ENCODE measurements around the gene KIF19.

The KIF19 gene

GRCh38 chr17:74353446-74354060 lies 27.5 kb downstream of the KIF19 start:
- peak overlapping the region; percentile 73 for H3K14ac ChIP-seq (ENCODE audit: low read length)
- no peaks in the 10 kb centered on the region for H3K79me1 ChIP-seq (ENCODE audit: low read depth, low read length)
- no peaks in the 10 kb centered on the region for H3K9me3 ChIP-seq (replicated peaks in 1 of 2; ENCODE audit: control insufficient read depth in 2 of 2, insufficient read depth in 1 of 2, low read depth in 1 of 2, low read length in 2 of 2)
- H2BK12ac ChIP-seq (ENCODE audit: low read length) = no peak overlapping the region
- peaks cover 1 to 4% of the 10 kb centered on the region in 2 donors for H3K36me3 ChIP-seq (replicated peaks in 1 of 2; ENCODE audit: control insufficient read depth in 2 of 2, insufficient read depth in 2 of 2, low read length in 2 of 2)
- no peak overlapping the region for H3K23ac ChIP-seq (ENCODE audit: low read depth, low read length, poor library complexity)
- H2BK5ac ChIP-seq (ENCODE audit: low read length) = no peak overlapping the region
- H3K4me3 ChIP-seq (ENCODE audit: low read length in 2 of 2) = no peak overlapping the region
- DNase-seq (ENCODE audit: low spot score) = no peak
- H2BK120ac ChIP-seq (ENCODE audit: low read depth, low read length) = no peak overlapping the region
- no peak overlapping the region for H4K91ac ChIP-seq (ENCODE audit: low read depth, low read length, poor library complexity)
- WGBS, 2 donors (ENCODE audit: extremely low coverage in 2 of 2, insufficient read length in 2 of 2, insufficient replicate concordance in 1 of 2) = no CpG with 5 or more reads among the region's 10 CpGs
- H4K8ac ChIP-seq (ENCODE audit: low read depth, low read length) = no peak overlapping the region
- peak overlapping the region; percentile 88 for H3K18ac ChIP-seq (ENCODE audit: low read length)
- no peak overlapping the region for H3K27ac ChIP-seq (replicated peaks; ENCODE audit: low read length)
- peaks cover 4 to 51% (median 31%) of the 10 kb centered on the region in 3 experiments for H3K27me3 ChIP-seq (ENCODE audit: control insufficient read depth in 3 of 3, insufficient read depth in 3 of 3, low read depth in 1 of 3, low read length in 3 of 3)
- H2BK15ac ChIP-seq (ENCODE audit: low read length) = peak overlapping the region; percentile 2
- peak overlapping the region; percentile 88 for H2AK5ac ChIP-seq (ENCODE audit: low read depth, low read length)
- peak overlapping the region; percentile 78 for H2AFZ ChIP-seq (ENCODE audit: low read length)
- H3K4me1 ChIP-seq (ENCODE audit: control insufficient read depth in 2 of 2, insufficient read depth in 1 of 2, low read depth in 1 of 2, low read length in 2 of 2) = peaks cover 4 to 11% of the 10 kb centered on the region in 2 donors
- peak overlapping the region; percentile 22 for H3K9ac ChIP-seq (ENCODE audit: low read depth, low read length, poor library complexity)
- H3K4me2 ChIP-seq (ENCODE audit: insufficient read depth, low read length, poor library complexity, severe bottlenecking) = no peak overlapping the region
- H3K4ac ChIP-seq (ENCODE audit: low read length) = peak overlapping the region; percentile 6

- peak; percentile 57 for DNase-seq (ENCODE audit: low spot score)
- Histone ChIP-seq H3K9me3 (replicated peaks in 1 of 2; ENCODE audit: control insufficient read depth in 2 of 2, insufficient read depth in 1 of 2, low read depth in 1 of 2, low read length in 2 of 2) (no peaks in the 10 kb centered on the region), H3K27me3 (ENCODE audit: control insufficient read depth in 3 of 3, insufficient read depth in 3 of 3, low read depth in 1 of 3, low read length in 3 of 3) (peaks cover 4 to 45% (median 31%) of the 10 kb centered on the region in 3 experiments), H3K14ac (ENCODE audit: low read length) (no peak overlapping the region), H4K91ac (ENCODE audit: low read depth, low read length, poor library complexity) (no peak overlapping the region), H3K23ac (ENCODE audit: low read depth, low read length, poor library complexity) (peak overlapping the region; percentile 74), H4K8ac (ENCODE audit: low read depth, low read length) (no peak overlapping the region), H2AK5ac (ENCODE audit: low read depth, low read length) (peak overlapping the region; percentile 96), H3K4me1 (ENCODE audit: control insufficient read depth in 2 of 2, insufficient read depth in 1 of 2, low read depth in 1 of 2, low read length in 2 of 2) (peaks cover 4 to 11% of the 10 kb centered on the region in 2 donors), H3K4me2 (ENCODE audit: insufficient read depth, low read length, poor library complexity, severe bottlenecking) (no peak overlapping the region), H3K79me1 (ENCODE audit: low read depth, low read length) (no peaks in the 10 kb centered on the region), H3K18ac (ENCODE audit: low read length) (peak overlapping the region; percentile 97), H3K36me3 (replicated peaks in 1 of 2; ENCODE audit: control insufficient read depth in 2 of 2, insufficient read depth in 2 of 2, low read length in 2 of 2) (peaks cover 4 to 5% of the 10 kb centered on the region in 2 donors), H2AFZ (ENCODE audit: low read length) (peak overlapping the region; percentile 78), H2BK15ac (ENCODE audit: low read length) (peak overlapping the region; percentile 71), H2BK12ac (ENCODE audit: low read length) (peak overlapping the region; percentile 98), H3K4me3 (ENCODE audit: low read length in 2 of 2) (no peak overlapping the region), H3K4ac (ENCODE audit: low read length) (no peak overlapping the region), H2BK120ac (ENCODE audit: low read depth, low read length) (peak overlapping the region; percentile 54), H3K9ac (ENCODE audit: low read depth, low read length, poor library complexity) (no peak overlapping the region), H2BK5ac (ENCODE audit: low read length) (no peak overlapping the region), H3K27ac (replicated peaks; ENCODE audit: low read length) (no peak overlapping the region)
- no CpG with 5 or more reads among the region's 29 CpGs for WGBS, 2 donors (ENCODE audit: extremely low coverage in 2 of 2, insufficient read length in 2 of 2, insufficient replicate concordance in 1 of 2)
Observed at GRCh38 chr17:74354123-74354522, 28.1 kb downstream of the KIF19 start.

- Histone ChIP-seq H4K8ac (ENCODE audit: low read depth, low read length) (peak overlapping the region; percentile 78), H3K9ac (ENCODE audit: low read depth, low read length, poor library complexity) (no peak overlapping the region), H2AK5ac (ENCODE audit: low read depth, low read length) (peak overlapping the region; percentile 96), H3K79me1 (ENCODE audit: low read depth, low read length) (no peaks in the 10 kb centered on the region), H2BK12ac (ENCODE audit: low read length) (peak overlapping the region; percentile 98), H2BK15ac (ENCODE audit: low read length) (peak overlapping the region; percentile 71), H3K18ac (ENCODE audit: low read length) (peak overlapping the region; percentile 97), H3K23ac (ENCODE audit: low read depth, low read length, poor library complexity) (peak overlapping the region; percentile 74), H3K36me3 (replicated peaks in 1 of 2; ENCODE audit: control insufficient read depth in 2 of 2, insufficient read depth in 2 of 2, low read length in 2 of 2) (peaks cover 4 to 5% of the 10 kb centered on the region in 2 donors), H3K4me1 (ENCODE audit: control insufficient read depth in 2 of 2, insufficient read depth in 1 of 2, low read depth in 1 of 2, low read length in 2 of 2) (peaks cover 4 to 11% of the 10 kb centered on the region in 2 donors), H3K9me3 (replicated peaks in 1 of 2; ENCODE audit: control insufficient read depth in 2 of 2, insufficient read depth in 1 of 2, low read depth in 1 of 2, low read length in 2 of 2) (no peaks in the 10 kb centered on the region), H3K4me2 (ENCODE audit: insufficient read depth, low read length, poor library complexity, severe bottlenecking) (no peak overlapping the region), H3K14ac (ENCODE audit: low read length) (peak overlapping the region; percentile 25), H3K27me3 (ENCODE audit: control insufficient read depth in 3 of 3, insufficient read depth in 3 of 3, low read depth in 1 of 3, low read length in 3 of 3) (peaks cover 4 to 41% (median 31%) of the 10 kb centered on the region in 3 experiments), H4K91ac (ENCODE audit: low read depth, low read length, poor library complexity) (no peak overlapping the region), H2BK120ac (ENCODE audit: low read depth, low read length) (peak overlapping the region; percentile 54), H3K4ac (ENCODE audit: low read length) (no peak overlapping the region), H3K4me3 (ENCODE audit: low read length in 2 of 2) (no peak overlapping the region), H2BK5ac (ENCODE audit: low read length) (no peak overlapping the region), H2AFZ (ENCODE audit: low read length) (peak overlapping the region; percentile 78), H3K27ac (replicated peaks; ENCODE audit: low read length) (no peak overlapping the region)
- no peak for DNase-seq (ENCODE audit: low spot score)
- WGBS, 2 donors (ENCODE audit: extremely low coverage in 2 of 2, insufficient read length in 2 of 2, insufficient replicate concordance in 1 of 2) = no CpG with 5 or more reads among the region's 10 CpGs
Observed at GRCh38 chr17:74354561-74354960, 28.5 kb downstream of the KIF19 start.

GRCh38 chr17:74355065-74355464 lies 29.0 kb downstream of the KIF19 start:
- H3K36me3 ChIP-seq (replicated peaks in 1 of 2; ENCODE audit: control insufficient read depth in 2 of 2, insufficient read depth in 2 of 2, low read length in 2 of 2) = peaks cover 5 to 6% of the 10 kb centered on the region in 2 donors
- no peak overlapping the region for H3K9ac ChIP-seq (ENCODE audit: low read depth, low read length, poor library complexity)
- H2AFZ ChIP-seq (ENCODE audit: low read length) = no peak overlapping the region
- peak overlapping the region; percentile 80 for H3K18ac ChIP-seq (ENCODE audit: low read length)
- WGBS, 2 donors (ENCODE audit: extremely low coverage in 2 of 2, insufficient read length in 2 of 2, insufficient replicate concordance in 1 of 2) = no CpG with 5 or more reads among the region's 8 CpGs
- no peak overlapping the region for H3K4ac ChIP-seq (ENCODE audit: low read length)
- H3K9me3 ChIP-seq (replicated peaks in 1 of 2; ENCODE audit: control insufficient read depth in 2 of 2, insufficient read depth in 1 of 2, low read depth in 1 of 2, low read length in 2 of 2) = no peaks in the 10 kb centered on the region
- H3K4me3 ChIP-seq (ENCODE audit: low read length in 2 of 2) = no peak overlapping the region
- no peak for DNase-seq (ENCODE audit: low spot score)
- H2BK15ac ChIP-seq (ENCODE audit: low read length) = peak overlapping the region; percentile 71
- H2BK120ac ChIP-seq (ENCODE audit: low read depth, low read length) = no peak overlapping the region
- H3K4me2 ChIP-seq (ENCODE audit: insufficient read depth, low read length, poor library complexity, severe bottlenecking) = no peak overlapping the region
- peak overlapping the region; percentile 25 for H3K14ac ChIP-seq (ENCODE audit: low read length)
- peaks cover 4 to 39% (median 31%) of the 10 kb centered on the region in 3 experiments for H3K27me3 ChIP-seq (ENCODE audit: control insufficient read depth in 3 of 3, insufficient read depth in 3 of 3, low read depth in 1 of 3, low read length in 3 of 3)
- H2BK12ac ChIP-seq (ENCODE audit: low read length) = no peak overlapping the region
- H3K4me1 ChIP-seq (ENCODE audit: control insufficient read depth in 2 of 2, insufficient read depth in 1 of 2, low read depth in 1 of 2, low read length in 2 of 2) = peaks cover 4 to 13% of the 10 kb centered on the region in 2 donors
- peak overlapping the region; percentile 35 for H4K91ac ChIP-seq (ENCODE audit: low read depth, low read length, poor library complexity)
- H3K23ac ChIP-seq (ENCODE audit: low read depth, low read length, poor library complexity) = peak overlapping the region; percentile 0
- peak overlapping the region; percentile 78 for H4K8ac ChIP-seq (ENCODE audit: low read depth, low read length)
- H2AK5ac ChIP-seq (ENCODE audit: low read depth, low read length) = peak overlapping the region; percentile 96
- no peak overlapping the region for H3K27ac ChIP-seq (replicated peaks; ENCODE audit: low read length)
- no peaks in the 10 kb centered on the region for H3K79me1 ChIP-seq (ENCODE audit: low read depth, low read length)
- H2BK5ac ChIP-seq (ENCODE audit: low read length) = no peak overlapping the region
